Right lung (tissue), 5 donors: ENCODE data around the gene UBIAD1. TPM values are rescaled to one million over a fixed set of nuclear protein-coding genes. Genes with fewer than 3 reads are reported as not detected.
"Not testable (repeated sequence)": the region's sequence is repeated elsewhere in the genome, so short reads cannot be mapped to it uniquely, and the experiment has no call there.

ENCODE experiments used
- DNase-seq, 2 donors: peaks; one replicate each; pipeline ENCODE4 v3.0.0-alpha.2; 2013
- polyA plus RNA-seq, 5 donors: library from polyadenylated mRNA; unstranded; fragments of 120-200 nt; gene quantifications; one replicate each; pipeline versions ENCODE4 v1.2.1 to v1.2.3, GENCODE V29; 2013; ENCODE audit warnings: inconsistent platforms in 1 of 5, low replicate concordance in 1 of 5; ENCODE audit not compliant: insufficient read length in 5 of 5, insufficient read depth in 1 of 5

Gene UBIAD1
- polyA plus RNA-seq, 5 donors = 14.7 to 19.2 (median 15.9) TPM

DNA sequence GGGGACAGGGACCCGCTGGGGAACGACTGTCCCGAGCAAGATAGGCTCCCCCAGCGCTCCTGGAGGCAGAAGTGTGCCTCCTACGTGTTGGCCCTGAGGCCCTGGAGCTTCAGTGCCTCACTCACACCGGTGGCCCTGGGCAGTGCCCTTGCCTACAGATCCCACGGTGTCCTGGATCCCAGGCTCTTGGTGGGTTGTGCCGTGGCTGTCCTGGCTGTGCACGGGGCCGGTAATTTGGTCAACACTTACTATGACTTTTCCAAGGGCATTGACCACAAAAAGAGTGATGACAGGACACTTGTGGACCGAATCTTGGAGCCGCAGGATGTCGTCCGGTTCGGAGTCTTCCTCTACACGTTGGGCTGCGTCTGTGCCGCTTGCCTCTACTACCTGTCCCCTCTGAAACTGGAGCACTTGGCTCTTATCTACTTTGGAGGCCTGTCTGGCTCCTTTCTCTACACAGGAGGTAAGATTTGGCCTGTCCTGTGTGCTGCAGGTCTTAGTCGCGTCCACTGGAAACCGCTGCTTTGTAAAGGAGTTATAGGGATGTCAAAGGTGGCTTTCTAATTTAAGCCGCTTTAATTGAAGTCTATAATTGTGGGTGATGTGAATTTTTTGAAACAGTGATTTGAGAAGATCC, 717 bp downstream of the UBIAD1 start:
- DNase-seq = no peak

DNA sequence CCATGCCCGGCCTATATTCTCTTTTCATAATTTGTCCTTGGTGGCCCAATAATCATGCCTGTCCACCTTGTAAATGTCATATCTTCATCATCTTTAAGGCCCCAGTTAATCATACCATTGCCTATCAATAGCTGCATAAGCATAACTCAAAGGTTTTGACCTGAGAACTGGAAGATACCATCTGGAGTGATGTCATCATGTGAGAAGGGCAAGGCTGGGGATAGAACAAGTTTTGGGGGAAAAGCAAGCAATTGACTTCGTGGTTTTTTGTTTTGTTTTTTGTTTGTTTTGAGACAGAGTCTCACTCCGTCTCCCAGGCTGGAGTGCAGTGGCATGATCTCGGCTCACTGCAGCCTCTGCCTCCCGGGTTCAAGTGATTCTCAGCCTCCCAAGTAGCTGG, 6.2 kb downstream of the UBIAD1 start:
- DNase-seq = no peak

- no peak for DNase-seq
Measured at GRCh38 chr1:11279630-11280029, 6.6 kb downstream of the UBIAD1 start.

GRCh38 chr1:11280719-11281376, 7.8 kb downstream of the UBIAD1 start:
- DNase-seq = no peak

DNA sequence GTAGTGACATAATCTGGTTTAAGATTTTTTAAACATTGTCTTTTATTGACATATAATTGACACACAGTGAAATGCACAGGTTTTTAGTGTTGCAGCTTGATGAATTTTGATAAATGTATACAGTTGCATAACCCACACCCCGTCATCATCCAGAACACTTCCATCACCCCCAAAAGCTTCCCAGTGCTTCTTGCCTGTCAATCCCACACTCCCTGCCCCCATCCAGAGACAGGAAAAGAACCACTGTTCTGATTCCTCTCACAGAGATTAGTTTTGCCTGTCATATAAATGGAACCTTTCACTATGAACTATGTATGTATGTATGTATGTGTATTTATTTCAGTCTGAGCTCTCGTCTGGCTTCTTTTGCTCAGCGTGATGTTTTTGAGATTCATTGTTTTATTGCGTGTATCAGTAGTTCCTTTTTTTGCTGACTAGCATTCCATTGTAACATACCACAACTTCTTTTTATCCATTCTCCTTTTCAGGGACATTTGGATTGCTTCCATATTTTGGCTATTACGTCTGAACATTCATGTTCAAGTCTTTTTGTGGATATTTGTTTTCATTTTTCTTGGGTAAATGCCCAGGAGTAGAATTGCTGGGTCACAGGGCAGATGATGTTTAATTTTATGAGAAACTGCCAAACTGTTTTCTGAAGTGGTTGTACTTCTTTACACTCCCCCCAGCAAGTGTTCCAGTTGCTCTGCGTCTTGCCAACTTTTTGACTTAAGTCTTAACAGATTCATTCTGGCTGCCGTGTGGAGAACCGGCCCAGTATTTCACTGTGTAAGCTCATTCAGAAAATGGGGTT, 8.7 kb downstream of the UBIAD1 start:
- DNase-seq = peak; percentile 65 to 69

GRCh38 chr1:11283151-11283550, 10.2 kb downstream of the UBIAD1 start:
- no peak for DNase-seq

DNA sequence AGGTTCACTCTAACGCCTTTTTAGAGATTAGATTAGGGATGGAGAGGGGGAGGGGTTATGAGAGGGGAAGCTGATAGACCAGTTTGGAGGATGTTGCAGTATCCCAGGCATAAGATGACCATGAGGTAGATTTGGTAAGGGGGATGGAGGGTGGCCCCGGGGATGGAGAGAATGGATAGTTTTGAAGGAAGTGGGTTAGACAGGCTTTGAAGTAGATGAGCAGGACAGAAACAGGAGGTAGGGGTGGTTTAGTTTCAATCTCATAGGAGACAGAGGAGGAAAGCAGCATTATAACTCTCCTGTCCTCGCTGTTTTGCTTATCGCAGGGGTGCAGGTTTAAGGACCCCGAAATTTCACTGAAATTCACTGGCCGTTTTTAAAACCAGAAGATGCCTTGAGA, 11.8 kb downstream of the UBIAD1 start:
- DNase-seq = no peak

GRCh38 chr1:11285883-11286734, 13.1 kb downstream of the UBIAD1 start:
- DNase-seq = no peak

DNA sequence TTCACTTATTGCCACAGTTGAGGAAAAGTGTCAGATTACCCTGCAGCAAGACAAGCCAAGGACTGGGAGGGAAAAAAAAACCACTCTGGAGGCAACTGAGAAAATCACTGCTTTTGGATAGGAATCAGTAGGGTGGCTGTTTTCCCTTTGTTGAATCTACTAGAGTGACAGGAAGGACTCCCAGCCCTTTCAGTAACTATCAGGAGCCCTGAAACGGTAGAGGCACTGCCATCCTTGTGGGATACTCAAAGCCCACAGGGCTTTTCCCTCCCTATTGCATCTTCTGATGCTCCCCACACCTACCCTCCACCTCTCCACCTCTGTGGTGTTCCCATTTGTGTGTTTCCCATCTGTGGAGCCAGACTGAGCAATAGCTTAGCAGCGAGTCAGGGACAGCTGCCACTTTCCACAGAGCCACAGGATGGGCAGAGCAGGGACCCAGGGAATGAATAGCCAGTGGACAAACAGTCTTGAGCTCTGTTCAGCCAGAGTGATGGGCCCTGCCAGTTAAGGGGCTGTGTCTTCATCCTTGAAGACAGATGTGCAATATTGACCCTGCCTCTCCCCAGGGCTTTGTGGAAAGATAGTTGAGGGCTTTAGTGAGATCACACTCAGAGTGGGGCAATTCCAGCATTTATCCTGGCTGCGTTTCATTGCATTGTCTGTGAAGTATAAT, 13.9 kb downstream of the UBIAD1 start:
- no peak for DNase-seq

DNA sequence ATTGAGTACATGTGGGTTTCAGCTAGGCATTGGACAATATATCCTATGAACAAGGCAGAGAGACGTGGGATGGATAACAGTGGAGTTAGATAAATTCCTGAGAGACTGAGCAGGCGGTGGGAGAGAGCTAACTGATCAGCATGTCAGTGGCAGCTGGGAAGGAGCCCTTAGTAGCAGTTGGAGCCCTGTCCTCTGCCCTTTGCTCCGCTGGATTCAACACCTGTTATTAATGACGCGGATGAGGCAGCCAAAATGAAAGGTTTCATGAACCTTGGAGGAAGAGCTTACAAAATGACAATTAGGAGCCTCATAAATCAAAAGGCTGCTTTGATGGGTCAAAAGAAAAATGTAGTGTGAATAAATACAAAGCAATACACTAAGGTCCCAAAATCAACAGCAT, 16.1 kb downstream of the UBIAD1 start:
- DNase-seq = no peak

DNA sequence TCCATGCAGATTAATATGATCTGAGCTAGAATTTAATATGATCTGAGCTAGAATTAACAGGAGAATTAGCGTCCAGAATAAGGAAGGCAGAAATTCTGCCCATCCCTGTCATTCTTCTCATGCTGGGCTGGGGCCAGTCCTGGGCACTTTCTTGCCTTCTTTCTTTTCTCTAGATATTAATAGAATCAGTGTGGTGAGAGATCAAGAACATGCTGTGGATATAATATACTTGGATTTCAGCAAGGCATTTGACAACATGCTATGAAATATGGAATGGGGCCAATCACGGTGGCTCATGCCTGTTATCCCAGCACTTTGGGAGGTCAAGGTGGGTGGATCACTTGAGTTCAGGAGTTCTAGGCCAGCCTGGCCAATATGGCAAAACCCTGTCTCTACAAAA, 18.1 kb downstream of the UBIAD1 start:
- DNase-seq = no peak

DNA sequence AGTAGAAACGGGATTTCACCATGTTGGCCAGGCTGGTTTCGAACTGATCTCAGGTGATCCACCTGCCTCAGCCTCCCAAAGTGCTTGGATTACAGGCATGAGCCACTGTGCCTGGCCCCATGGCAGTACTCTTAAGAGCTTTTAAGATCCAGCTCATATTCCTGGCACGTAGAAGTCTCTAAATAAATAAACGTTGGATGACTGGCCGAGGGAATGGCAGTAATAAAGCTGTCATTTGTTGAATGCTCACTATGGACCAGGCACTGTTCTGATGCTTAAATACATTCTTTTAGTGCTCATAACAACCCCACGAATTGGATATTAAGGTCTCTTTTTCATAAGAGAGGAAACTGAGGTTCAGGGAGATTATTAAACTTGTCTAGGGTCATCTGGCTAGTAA, 20.9 kb downstream of the UBIAD1 start:
- no peak for DNase-seq

DNA sequence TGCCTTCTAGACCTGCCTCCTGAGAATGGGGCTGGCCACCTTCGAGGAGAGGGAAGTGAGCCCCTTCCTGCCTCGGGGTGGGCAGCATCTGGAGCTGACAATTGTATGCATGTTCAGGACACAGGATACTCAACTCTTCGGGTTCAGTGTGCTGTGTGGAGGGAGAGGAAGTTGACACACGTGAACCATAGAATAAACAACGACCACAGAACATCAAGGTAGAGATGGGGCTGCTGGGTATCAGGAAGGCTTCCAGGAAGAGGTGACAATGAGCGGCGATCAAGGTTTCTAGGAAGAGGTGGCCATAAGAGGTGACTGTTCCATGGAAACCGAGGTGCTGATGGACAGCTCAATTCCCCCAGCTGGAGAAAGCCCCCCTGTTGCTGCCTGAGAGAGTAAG, 22.0 kb downstream of the UBIAD1 start:
- DNase-seq = no peak

- DNase-seq = no peak
Measured at GRCh38 chr1:11295905-11296304, 22.9 kb downstream of the UBIAD1 start.

DNA sequence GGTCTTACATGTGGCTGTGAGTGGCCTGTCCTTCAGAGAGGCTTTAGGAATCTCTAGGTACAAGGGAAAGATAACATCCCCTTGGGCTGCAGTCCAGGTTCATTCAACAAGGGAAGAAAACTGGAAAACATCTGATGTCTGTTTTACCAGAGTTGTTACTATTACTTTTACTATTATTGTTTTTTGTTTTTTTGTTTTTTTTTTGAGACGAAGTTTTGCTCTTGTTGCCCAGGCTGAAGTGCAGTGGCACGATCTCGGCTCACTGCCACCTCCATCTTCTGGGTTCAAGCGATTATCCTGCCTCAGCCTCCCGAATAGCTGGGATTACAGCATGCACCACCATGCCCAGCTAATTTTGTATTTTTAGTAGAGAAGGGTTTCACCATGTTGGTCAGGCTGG, 24.8 kb downstream of the UBIAD1 start:
- not testable (repeated sequence) for DNase-seq

DNA sequence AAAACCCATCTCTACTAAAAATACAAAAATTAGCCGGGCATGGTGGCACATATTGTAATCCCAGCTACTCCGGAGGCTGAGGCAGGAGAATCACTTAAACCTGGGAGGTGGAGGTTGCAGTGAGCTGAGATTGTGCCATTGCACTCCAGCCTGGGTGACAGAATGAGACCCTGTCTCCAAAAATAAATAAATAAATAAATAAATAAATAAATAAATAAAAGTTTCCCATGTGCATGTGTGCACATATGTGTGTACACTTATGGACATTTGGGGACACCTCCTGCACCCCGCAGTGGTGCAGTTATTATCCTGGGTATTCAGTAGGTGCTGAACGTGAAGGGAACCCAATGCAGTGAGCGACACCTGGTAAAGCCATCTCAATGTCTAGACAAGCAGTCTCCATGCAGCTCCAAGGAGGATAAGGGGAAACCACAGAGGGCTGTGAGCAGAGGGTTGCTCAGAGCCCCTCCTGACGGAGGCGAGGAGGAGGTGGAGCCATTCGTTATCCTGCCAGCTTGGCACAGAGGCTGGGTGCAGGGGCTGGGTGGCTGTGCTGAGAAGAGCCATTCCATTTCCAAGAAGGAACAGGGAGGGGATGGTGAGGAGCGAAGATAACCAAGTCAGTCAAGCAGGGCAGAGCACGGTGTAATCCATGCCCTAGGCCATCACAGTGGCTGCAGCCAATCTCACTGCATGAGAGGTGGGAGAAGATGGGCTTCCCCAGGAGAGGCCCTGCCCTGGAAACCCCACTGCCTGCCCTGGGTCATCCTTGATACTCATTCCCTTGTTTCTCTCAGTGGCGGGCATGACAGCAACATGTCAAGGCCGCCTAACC, 25.6 kb downstream of the UBIAD1 start:
- no peak for DNase-seq

DNA sequence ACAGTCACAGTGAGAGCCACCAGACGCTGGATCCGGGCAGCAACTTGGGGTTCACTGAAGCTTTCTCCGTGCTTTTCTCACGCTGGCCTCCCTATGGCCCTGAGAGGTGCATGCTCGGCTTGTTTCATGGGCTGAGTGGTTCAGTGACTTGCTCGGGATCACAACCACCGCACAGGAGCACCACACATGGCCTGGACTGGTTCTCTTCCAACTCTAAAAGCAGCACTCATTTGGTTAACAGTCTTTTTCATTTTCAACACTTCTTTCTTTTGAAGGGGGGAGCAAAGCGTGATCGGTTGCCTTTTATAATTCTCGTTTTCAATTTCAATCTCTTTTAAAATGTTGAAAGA, 26.2 kb downstream of the UBIAD1 start:
- DNase-seq = no peak

DNA sequence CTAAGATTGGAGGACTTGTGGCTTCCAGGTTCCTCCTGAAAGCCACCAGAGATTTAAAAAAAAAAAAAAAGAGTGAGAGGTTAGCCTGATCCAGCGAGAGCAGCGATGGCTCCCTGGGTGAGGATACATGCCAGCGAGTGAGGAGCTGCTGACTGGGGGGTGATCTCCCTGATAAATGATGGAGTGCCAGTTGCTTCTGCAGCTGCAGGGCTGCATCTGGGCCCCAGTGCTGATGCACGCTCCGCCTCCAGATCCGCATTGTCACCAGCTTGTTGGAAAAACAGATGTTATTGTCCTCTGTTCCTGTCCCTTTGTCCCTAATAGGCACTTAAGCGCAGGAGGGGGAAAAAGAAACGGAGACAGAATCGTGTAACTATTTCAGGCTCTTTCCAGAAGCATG, 28.6 kb downstream of the UBIAD1 start:
- no peak for DNase-seq

GRCh38 chr1:11302366-11302765, 29.4 kb downstream of the UBIAD1 start:
- DNase-seq = no peak

DNA sequence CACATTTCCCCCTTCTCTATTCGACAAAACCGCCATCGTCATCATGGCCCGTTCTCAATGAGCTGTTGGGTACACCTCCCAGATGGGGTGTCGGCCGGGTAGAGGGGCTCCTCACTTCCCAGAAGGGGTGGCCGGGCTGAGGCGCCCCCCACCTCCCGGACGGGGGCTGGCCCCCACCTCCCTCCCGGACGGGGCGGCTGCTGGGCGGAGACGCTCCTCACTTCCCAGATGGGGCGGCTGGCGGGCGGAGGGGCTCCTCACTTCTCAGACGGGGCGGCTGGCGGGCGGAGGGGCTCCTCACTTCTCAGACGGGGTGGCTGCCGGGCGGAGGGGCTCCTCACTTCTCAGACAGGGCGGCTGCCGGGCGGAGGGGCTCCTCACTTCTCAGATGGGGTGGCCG, 32.5 kb downstream of the UBIAD1 start:
- DNase-seq = not testable (repeated sequence)

GRCh38 chr1:11307852-11308251, 34.9 kb downstream of the UBIAD1 start:
- DNase-seq = no peak
